ENCODE data around the gene ATAD5.
"Not testable (repeated sequence)": the region's sequence is repeated elsewhere in the genome, so short reads cannot be mapped to it uniquely, and the experiment has no call there.

ATAD5 gene, protein sequence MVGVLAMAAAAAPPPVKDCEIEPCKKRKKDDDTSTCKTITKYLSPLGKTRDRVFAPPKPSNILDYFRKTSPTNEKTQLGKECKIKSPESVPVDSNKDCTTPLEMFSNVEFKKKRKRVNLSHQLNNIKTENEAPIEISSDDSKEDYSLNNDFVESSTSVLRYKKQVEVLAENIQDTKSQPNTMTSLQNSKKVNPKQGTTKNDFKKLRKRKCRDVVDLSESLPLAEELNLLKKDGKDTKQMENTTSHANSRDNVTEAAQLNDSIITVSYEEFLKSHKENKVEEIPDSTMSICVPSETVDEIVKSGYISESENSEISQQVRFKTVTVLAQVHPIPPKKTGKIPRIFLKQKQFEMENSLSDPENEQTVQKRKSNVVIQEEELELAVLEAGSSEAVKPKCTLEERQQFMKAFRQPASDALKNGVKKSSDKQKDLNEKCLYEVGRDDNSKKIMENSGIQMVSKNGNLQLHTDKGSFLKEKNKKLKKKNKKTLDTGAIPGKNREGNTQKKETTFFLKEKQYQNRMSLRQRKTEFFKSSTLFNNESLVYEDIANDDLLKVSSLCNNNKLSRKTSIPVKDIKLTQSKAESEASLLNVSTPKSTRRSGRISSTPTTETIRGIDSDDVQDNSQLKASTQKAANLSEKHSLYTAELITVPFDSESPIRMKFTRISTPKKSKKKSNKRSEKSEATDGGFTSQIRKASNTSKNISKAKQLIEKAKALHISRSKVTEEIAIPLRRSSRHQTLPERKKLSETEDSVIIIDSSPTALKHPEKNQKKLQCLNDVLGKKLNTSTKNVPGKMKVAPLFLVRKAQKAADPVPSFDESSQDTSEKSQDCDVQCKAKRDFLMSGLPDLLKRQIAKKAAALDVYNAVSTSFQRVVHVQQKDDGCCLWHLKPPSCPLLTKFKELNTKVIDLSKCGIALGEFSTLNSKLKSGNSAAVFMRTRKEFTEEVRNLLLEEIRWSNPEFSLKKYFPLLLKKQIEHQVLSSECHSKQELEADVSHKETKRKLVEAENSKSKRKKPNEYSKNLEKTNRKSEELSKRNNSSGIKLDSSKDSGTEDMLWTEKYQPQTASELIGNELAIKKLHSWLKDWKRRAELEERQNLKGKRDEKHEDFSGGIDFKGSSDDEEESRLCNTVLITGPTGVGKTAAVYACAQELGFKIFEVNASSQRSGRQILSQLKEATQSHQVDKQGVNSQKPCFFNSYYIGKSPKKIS (N-terminal part only)
- 16.5 to 20.9 reads per million in 2 donors for total RNA-seq

GRCh38 chr17:30831663-30832437, at the start of gene ATAD5:
ATAD5 (plus strand) TSS chr17:30831966; CDS start chr17:30832348, 382 bp downstream.
- DNase-seq, result peak; percentile 80 to 94 (median 83)

- no peak for DNase-seq
Measured at GRCh38 chr17:30782206-30782605, 49.6 kb upstream of the ATAD5 start.

- no peak for DNase-seq
Measured at GRCh38 chr17:30788918-30789317, 42.8 kb upstream of the ATAD5 start.

DNA sequence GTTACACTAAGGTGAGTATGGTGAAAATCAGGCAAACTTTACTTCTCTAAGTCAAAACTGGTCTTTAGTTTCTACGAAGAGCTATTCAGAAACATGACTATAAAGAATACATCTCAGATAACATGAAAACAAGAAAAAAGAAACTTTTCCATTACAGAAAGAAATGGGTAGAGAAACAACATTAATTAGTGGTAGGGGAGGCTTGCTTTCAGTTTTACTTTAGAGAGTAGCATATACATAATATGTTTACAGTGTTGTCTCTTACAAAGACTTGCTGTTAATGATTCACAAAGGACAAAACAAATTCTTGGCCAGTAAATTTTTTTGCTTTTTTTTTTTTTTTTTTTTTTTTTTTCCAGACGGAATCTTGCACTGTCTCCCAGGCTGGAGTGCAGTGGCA, 41.5 kb upstream of the ATAD5 start:
- peak in 1 of 5 experiments; percentile 37 for DNase-seq

DNA sequence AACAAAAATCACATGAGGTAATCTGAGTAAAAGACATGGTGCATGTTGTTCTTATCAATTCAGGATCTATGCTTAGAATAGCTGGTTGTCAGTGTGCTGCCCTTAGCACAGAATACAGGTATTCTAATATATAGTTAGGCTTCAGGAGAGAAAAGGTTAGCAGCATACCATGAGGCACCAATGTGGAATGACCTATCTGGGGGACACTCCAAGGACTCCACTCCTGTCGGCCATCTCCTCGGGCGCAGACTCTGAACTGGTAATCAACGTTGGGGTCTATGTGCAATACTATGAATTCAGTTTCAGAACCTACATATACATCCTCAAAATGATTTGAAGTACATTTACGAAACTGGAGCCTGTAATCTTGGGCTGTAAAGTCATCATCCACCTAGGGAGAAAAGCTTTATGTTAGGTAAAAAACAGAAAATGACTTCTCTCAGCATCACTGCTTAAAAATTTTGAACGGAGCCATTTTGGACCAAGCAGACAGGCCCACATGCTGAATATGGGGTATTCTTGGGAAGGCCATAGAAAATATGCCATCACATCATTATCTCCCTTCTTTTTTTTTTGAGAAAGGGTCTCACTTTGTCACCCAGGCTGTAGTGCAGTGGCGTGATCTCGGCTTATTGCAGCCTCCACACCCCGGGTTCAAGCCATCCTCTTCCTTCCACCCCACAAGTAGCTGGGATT, 38.3 kb upstream of the ATAD5 start:
- DNase-seq, result no peak

DNA sequence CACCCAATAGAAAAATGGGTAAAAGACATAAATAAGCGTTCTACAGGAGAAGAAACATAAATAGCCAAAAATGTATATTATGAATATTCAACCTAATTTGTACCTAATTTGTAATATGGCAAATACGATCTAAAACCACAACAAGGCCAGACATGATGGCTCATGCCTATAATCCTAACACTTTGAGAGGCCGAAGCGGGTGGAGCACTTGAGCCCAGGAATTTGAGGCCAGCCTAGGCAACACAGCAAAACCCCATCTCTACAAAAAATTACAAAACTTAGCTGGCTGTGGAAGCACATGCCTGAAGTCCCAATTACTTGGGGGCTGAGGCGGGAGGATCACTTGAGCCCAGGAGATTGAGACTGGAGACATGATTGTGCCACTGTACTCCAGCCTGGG, 37.4 kb upstream of the ATAD5 start:
- DNase-seq, result no peak

DNA sequence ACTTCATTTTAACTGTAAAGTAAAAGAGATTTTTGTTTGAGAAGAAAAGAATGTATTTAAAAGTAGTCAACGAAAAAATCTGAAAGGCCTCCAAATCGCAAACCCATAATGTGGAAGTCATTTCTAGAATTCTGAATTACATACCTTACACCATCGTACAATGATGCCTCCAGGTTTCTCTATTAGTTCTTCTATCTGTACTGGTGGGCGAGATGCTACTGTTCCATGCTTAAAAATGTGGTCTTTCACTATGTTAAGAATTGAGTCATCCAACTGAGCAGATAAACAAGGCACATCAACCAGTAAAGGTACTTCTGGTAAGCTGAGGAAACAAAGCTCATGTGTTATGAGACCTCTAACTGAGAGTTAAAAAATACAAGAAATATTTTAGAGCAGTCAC, 35.8 kb upstream of the ATAD5 start:
- DNase-seq, result peak in 1 of 5 experiments; percentile 88

DNA sequence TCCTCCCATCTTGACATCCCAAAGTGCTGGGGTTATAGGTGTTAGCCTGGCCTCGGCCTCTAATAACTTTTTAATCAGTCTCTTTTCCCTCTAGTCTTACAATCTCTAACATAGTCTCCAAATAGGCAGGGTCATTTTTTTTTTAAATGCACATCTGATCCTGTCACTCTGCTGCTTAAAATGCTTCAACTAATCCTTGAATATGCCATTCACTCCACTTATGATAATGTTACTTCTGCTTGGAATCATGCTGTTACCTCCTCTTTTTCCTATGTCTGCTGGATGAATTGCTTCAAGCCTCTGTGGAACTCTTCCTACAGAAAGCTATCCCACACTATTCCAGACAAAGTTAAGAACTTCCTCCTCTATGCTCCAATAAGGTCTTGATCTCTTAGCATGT, 30.1 kb upstream of the ATAD5 start:
- no peak for DNase-seq

DNA sequence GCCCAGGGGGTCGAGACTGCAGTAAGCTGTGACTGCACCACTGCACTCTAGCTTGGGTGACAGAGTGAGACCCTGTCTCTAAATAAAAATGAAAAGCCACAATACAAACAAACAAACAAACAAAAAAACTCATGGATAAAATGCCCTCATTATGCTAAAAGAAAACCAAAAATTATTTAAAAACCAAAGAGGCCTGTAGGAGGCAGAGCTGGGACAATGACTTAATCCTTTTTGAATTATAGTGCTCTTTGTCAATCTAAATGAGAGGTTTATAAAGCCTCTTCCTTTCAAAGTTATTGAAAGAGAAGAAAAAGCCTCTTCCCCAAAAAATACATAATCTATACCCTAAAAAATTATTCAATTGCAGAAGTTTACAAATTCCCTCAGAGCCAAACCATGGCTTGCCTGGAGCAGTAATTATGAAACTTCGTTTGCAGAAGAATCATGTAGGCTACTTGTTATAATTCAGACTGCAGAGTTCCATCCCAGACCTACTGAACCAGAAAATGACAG, 25.8 kb upstream of the ATAD5 start:
- peak in 1 of 5 experiments; percentile 39 for DNase-seq

- peak in 1 of 5 experiments; percentile 22 for DNase-seq
Measured at GRCh38 chr17:30807896-30808295, 23.9 kb upstream of the ATAD5 start.

GRCh38 chr17:30808785-30809286, 22.9 kb upstream of the ATAD5 start:
- peak in 2 of 5 experiments; percentile 52 to 94 for DNase-seq

- DNase-seq, result peak in 1 of 5 experiments; percentile 88
Measured at GRCh38 chr17:30809867-30810266, 21.9 kb upstream of the ATAD5 start.

- DNase-seq, result peak in 1 of 5 experiments; percentile 27
Measured at GRCh38 chr17:30812218-30813177, 19.3 kb upstream of the ATAD5 start.

DNA sequence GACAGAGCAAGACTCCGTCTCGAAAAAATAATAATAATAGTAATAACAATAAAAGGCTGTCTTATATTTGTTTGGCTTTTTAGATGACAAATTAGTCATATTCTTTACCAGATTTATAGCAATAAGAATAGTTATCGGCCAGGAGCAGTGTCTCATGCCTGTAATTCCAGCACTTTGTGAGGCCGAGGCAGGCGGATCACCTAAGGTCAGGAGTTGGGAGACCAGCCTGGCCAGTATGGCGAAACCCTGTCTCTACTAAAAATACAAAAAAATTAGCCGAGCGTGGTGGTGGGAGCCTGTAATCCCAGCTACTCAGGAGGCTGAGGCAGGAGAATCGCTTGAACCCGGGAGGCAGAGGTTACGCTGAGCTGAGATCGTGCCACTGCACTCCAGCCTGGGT, 17.5 kb upstream of the ATAD5 start:
- not testable (repeated sequence) for DNase-seq

- DNase-seq, result not testable (repeated sequence)
Measured at GRCh38 chr17:30814860-30815259, 16.9 kb upstream of the ATAD5 start.

- no peak for DNase-seq
Measured at GRCh38 chr17:30816165-30816564, 15.6 kb upstream of the ATAD5 start.

DNA sequence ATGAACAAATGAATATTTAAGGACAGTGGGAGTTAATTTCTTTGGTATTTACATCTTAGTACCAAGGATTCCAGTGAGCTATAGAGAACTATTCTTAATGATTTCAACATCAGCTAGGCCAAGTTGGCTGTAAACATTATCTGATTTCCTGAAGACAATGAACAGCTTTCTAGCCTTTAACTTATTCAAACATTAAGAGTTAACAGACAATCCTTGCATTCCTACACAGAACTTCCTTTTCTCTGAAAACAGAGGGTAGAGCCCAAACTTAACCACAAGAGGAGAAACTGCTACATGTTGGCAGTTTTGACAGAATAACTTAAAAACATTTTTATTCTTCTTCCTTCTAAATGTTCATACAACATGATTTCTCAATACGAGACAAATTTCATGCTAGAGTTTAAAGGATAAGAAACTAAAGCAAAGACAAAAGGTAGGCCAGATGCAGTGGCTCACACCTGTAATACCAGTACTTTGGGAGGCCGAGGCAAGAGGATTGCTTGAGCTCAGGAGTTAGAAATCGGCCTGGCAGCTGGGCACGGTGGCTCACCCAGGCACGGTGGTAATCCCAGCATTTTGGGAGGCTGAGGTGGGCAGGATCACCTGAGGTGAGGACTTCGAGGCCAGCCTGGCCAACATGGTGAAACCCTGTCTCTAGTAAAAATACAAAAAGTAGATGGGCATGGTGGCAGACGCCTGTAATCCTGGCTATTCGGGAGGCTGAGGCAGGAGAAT, 11.6 kb upstream of the ATAD5 start:
- no peak for DNase-seq

DNA sequence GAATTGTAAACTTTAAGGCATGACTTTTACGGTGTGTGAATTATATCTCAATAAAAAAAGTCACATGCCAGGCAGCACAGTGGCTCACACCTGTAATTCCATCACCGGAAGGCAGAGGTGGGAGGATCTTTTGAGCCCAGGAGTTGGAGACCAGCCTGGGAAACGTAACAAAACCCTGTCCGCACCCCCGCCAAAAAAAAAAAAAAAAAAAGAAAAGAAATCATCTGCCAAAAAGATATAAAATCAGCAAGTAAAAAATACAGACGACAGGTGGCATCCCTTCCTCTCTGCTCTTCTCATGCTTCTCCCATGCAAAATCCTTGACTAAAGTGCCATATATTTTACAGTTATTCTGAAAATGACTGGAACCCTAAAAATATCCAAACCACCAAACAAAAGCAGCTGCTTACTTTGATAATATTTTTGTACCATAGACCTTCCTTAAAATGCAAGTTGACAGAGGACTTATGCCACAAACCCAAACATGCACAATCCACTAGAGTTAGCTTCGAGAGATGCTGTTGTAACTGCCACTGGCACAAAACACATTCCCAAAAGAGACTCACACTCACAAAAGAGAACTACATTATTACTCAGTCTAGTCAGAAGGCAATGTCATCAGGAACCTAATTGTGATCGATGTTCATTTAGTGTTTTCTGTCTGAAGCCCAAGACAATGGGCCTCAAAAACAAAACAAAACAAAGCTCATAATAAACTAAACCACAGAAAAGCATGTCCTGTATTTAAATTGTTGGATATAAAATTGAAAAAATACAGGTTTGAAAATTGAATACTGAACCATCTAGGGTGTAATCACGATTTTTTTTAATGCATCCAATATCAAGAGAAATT, 9.7 kb upstream of the ATAD5 start:
- DNase-seq, result peak in 1 of 5 experiments; percentile 28
